ENCODE measurements around the gene TPO. TPM values are rescaled to one million over a fixed set of nuclear protein-coding genes. Genes with fewer than 3 reads are reported as not detected.
"Not testable (repeated sequence)": the region's sequence is repeated elsewhere in the genome, so short reads cannot be mapped to it uniquely, and the experiment has no call there.

TPO gene
- total RNA-seq, 1 donor = not detected

DNA sequence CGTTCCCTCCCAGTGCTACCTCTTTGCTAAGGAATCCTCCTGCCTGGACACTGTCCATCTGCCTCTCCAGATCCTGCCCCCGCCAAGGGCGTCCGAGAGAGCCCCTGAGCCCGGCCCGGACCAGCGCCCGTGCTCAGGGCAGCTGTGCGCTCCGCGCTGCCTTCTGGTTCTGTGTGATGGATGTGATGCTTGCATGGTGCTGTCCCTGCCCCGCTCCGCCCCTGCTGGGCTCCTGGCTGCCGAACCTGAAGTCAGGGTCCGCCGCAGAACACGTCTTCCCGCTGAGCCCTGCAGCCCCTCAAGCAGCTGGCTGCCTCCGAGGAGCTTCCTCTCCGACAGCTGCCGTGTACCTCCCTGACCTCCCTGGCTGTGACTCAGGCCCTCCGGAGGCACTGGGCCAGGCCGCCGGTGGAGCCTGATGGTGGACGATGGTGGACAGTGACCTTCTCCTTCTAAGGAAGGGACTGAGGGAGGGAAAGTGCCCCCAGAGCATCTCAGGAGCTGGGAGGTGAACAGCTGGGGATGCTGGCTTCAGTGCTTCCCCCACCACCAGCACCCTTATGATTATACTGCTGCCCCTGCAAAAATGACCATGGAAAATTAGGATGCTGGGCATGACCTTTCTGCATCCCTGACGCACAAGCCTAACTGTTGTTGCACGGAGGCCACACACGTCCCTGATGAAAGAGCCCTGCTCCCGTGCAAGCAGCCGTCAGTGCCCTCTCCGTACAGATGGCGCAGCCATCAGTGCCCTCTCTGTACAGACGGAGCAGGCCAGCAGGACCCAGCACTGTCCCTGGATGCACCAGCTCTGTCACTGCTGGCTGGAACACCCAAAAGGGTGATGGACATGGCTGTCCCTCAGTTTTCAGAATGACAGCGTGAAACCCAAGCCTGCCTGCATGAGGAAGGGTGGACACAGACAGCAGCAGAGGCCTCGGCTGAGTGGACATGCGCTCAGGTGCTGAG lies 99.3 kb downstream of the TPO start:
- DNase-seq (ENCODE audit: low read depth) = no peak
- TF ChIP-seq CTCF (IDR thresholded peaks at IDR 0.05; ENCODE audit: insufficient read depth, low read depth, low read length) = no peak
- no peak overlapping the region for H3K4me3 ChIP-seq (ENCODE audit: low read depth, low read length)

DNA sequence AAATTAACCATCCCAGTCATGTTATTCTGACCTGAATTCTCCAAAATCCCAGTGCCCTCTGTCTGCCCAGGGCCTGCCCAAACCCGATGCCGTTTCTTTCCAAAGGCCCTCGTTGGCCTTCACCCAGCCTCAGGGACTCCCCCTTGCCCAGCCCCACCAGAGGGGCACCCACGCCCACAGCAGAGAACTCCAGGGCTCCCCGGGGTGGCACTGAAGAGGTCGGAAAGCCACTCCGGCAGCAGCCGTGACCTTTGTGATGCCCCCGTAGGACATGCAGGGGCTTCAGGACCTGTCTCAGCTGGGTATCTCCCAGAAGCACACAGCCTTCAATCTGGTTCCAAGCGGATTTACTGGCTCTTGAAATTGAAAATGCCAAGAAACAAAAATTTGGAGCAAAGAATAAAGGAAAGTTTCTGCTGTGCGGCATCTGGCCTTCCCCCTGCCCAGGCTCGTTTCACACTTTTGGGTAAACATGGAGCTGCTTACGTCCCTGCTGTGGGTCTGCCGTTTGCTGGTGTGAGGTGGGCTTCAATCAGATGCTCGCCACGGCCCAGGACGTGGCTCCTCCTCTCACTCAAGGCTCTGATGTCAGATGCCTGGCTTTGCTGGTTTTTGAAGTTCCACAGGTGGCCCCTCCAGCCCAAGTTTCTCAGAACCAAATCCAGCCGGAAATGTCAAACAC lies 101.3 kb downstream of the TPO start:
- TF ChIP-seq CTCF (IDR thresholded peaks at IDR 0.05; ENCODE audit: insufficient read depth, low read depth, low read length) = no peak
- H3K4me3 ChIP-seq (ENCODE audit: low read depth, low read length) = no peak overlapping the region
- no peak for DNase-seq (ENCODE audit: low read depth)

GRCh38 chr2:1515073-1515430 lies 101.8 kb downstream of the TPO start:
- no peak for DNase-seq (ENCODE audit: low read depth)
- H3K4me3 ChIP-seq (ENCODE audit: low read depth, low read length) = no peak overlapping the region
- TF ChIP-seq CTCF (IDR thresholded peaks at IDR 0.05; ENCODE audit: insufficient read depth, low read depth, low read length) = no peak

GRCh38 chr2:1515986-1516797 lies 102.9 kb downstream of the TPO start:
- no peak overlapping the region for H3K4me3 ChIP-seq (ENCODE audit: low read depth, low read length)
- no peak for TF ChIP-seq CTCF (IDR thresholded peaks at IDR 0.05; ENCODE audit: insufficient read depth, low read depth, low read length)
- DNase-seq (ENCODE audit: low read depth) = no peak

DNA sequence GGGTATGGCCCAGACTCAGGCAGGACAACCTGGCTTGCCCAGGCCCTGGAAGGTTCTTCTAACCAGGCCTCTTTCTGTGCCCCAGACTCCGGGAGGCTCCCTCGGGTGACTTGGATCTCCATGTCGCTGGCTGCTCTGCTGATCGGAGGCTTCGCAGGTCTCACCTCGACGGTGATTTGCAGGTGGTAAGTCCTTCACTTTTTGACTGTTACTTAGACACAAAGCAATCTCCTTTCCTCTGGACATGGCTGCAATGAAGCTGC lies 103.5 kb downstream of the TPO start:
- no peak overlapping the region for H3K4me3 ChIP-seq (ENCODE audit: low read depth, low read length)
- no peak for TF ChIP-seq CTCF (IDR thresholded peaks at IDR 0.05; ENCODE audit: insufficient read depth, low read depth, low read length)
- no peak for DNase-seq (ENCODE audit: low read depth)

- not testable (repeated sequence) for H3K4me3 ChIP-seq (ENCODE audit: low read depth, low read length)
Observed at GRCh38 chr2:1517291-1517690, 104.0 kb downstream of the TPO start.

DNA sequence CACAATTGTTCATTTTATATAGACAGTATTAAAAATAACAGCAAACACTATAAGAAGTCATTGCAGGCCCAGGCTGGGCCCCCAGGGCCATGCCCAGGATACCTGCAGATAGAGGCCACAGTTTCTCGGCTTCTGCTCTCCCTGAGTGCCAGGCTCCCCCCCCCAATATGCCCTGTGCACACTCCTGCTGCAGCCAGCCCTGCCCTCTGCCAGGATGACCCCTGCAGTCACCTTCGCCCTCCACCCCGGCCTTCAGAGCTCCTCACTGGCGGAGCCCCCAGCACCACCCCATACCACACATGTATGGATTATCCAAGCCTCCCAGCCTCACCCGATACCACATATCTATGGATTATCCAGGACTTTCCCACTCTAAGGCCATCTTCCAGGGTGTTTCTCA lies 104.5 kb downstream of the TPO start:
- no peak for DNase-seq (ENCODE audit: low read depth)
- no peak overlapping the region for H3K4me3 ChIP-seq (ENCODE audit: low read depth, low read length)
- no peak for TF ChIP-seq CTCF (IDR thresholded peaks at IDR 0.05; ENCODE audit: insufficient read depth, low read depth, low read length)

More at GRCh38 chr2:1517291-1517690, 104.0 kb downstream of the TPO start:
- not testable (repeated sequence) for DNase-seq (ENCODE audit: low read depth)
